Glutamatergic neuron (in vitro differentiated cells): ENCODE data around the gene EPRS1. TPM values are rescaled to one million over a fixed set of nuclear protein-coding genes. Genes with fewer than 3 reads are reported as not detected.
A peak's percentile ranks its signal among the peaks of the same experiment; 100 is the strongest.
"Not testable (repeated sequence)": the region's sequence is repeated elsewhere in the genome, so short reads cannot be mapped to it uniquely, and the experiment has no call there.

Source experiments
- DNase-seq: peaks from one replicate; pipeline ENCODE4 v3.0.0; 2022
- H3K27ac Mint-ChIP-seq: one replicate; pipeline ENCODE4 v1.8.0; 2020; ENCODE audit warnings: mild to moderate bottlenecking, mixed read lengths, inconsistent platforms; ENCODE audit not compliant: unreplicated experiment
- H3K27me3 Mint-ChIP-seq: one replicate; pipeline ENCODE4 v1.8.0; 2020; ENCODE audit warnings: mild to moderate bottlenecking, moderate library complexity, mixed read lengths, inconsistent platforms; ENCODE audit not compliant: unreplicated experiment
- H3K36me3 Mint-ChIP-seq: one replicate; pipeline ENCODE4 v1.8.0; 2020; ENCODE audit warnings: mild to moderate bottlenecking, mixed read lengths, inconsistent platforms; ENCODE audit not compliant: unreplicated experiment
- H3K4me1 Mint-ChIP-seq: one replicate; pipeline ENCODE4 v1.8.0; 2020; ENCODE audit warnings: mild to moderate bottlenecking, low read depth, mixed read lengths, inconsistent platforms; ENCODE audit not compliant: unreplicated experiment
- H3K4me3 Mint-ChIP-seq: one replicate; pipeline ENCODE4 v1.8.0; 2020; ENCODE audit warnings: mild to moderate bottlenecking, mixed read lengths, inconsistent platforms; ENCODE audit not compliant: unreplicated experiment
- H3K9me3 Mint-ChIP-seq: one replicate; pipeline ENCODE4 v1.8.0; 2020; ENCODE audit warnings: mild to moderate bottlenecking, moderate library complexity, mixed read lengths, inconsistent platforms; ENCODE audit not compliant: unreplicated experiment
- total RNA-seq: library from RNA; stranded (reverse); fragmentation: NEBNext Ultra II Directional; extraction: Animal tissue kit (Norgen Biotek cat#: 25700); gene quantifications from one replicate; pipeline ENCODE4 v1.2.1, GENCODE V29; 2021; ENCODE audit not compliant: unreplicated experiment
- TF ChIP-seq, protein P1 (sequence below): fragments of 200-600 bp; sonication (generic); IDR thresholded peaks from one replicate; pipeline ENCODE4 v1.5.0; 2021; ENCODE audit not compliant: partially characterized antibody, unreplicated experiment

EPRS1 gene
- total RNA-seq, 1 donor from 2014 or later = 135 TPM

DNA sequence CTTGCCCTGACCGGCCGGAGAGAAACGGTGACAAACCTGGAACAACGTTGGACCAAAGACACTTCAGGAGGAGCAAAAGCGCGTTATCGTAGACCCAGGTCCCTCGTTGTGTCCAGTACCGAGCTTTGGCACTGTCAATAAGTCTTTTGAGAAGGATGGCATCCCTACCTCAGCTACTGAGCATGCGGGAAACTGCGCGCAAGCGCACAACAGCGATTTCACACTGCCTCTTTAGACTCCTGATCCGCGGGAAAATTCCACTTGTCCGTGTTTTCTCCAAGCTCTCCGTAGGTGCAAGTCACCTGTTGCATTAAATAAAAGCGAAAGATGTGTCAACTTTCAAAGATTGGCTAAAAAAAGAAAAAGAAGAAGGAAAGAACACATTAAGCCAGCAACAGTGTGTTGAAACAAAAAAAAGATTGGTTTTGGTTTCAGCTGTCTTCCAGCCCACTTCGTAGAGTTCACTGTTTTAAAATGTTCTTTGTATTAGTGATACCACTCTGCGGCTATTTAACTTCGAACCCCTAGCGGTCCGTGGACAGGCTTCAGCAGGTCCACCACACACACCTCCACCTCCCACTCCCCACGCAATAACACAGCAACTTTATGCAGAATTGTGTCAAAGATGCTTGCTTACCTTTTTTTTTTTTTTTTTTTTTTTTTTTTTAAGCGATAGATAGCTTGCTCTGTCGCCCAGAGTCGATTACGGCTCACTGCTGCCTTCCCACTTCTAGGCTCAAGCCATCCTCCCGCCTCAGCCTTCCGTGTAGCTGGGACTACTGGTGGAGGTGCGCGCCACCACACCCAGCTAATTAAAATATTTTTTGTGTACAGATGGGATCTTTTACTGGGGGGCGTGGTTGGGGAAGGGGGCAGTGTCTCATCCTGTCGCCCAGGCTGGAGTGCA, 43.6 kb upstream of the EPRS1 start, which contains the start of gene BPNT1:
Gene BPNT1 (minus strand): TSS at position 139 of the 907 bp plus-strand sequence. CDS start 9,942 bp downstream, outside the sequence.
- TF ChIP-seq, protein P1, sequence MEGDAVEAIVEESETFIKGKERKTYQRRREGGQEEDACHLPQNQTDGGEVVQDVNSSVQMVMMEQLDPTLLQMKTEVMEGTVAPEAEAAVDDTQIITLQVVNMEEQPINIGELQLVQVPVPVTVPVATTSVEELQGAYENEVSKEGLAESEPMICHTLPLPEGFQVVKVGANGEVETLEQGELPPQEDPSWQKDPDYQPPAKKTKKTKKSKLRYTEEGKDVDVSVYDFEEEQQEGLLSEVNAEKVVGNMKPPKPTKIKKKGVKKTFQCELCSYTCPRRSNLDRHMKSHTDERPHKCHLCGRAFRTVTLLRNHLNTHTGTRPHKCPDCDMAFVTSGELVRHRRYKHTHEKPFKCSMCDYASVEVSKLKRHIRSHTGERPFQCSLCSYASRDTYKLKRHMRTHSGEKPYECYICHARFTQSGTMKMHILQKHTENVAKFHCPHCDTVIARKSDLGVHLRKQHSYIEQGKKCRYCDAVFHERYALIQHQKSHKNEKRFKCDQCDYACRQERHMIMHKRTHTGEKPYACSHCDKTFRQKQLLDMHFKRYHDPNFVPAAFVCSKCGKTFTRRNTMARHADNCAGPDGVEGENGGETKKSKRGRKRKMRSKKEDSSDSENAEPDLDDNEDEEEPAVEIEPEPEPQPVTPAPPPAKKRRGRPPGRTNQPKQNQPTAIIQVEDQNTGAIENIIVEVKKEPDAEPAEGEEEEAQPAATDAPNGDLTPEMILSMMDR = no peak
- peak; percentile 94 for DNase-seq
- Mint-ChIP-seq H3K4me1 (peaks cover 2% of the 10 kb centered on the region), H3K4me3 (peak within 1 kb of the TSS; percentile 98), H3K27me3 (peaks cover 4% of the 10 kb centered on the region), H3K9me3 (peaks cover 2% of the 10 kb centered on the region), H3K36me3 (no peaks in the 10 kb centered on the region), H3K27ac (peak within 1 kb of the TSS; percentile 57)

DNA sequence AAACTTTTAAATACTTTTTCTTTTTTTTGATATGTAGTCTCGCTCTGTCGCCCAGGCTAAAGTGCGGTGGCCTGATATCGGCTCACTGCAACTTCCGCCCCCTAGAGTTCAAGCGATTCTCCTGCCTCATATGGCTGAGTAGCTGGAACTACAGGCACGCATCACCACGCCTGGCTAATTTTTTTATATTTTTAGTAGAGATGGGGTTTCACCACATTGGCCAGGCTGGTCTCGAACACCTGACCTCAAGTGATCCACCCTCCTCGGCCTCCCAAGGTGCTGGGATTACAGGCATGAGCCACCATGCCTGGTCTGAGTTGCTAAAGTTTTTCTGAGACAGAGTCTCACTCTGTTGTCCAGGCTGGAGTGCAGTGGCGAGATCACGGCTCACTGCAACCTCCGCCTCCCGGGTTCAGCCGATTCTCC, 40.0 kb upstream of the EPRS1 start:
- not testable (repeated sequence) for H3K27ac Mint-ChIP-seq

DNA sequence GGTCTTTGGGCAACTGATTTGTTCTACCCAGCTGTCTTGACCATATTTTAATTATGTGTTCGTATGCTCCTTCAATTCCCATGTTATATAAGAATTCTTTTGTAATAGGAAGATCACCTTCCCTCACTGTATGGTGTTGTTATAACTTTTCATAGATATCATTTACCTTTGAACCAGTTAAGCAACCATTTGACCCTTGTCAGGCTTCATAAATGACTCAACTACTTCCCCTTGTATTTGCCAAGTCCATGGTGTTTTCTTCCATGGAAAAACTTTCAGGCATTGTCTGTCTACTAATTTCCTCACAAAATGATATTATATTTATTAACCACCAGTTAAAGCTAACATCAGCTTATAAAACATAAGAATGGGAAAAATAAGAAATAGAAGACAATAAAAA, 38.2 kb upstream of the EPRS1 start:
- no peak overlapping the region for H3K4me3 Mint-ChIP-seq
- TF ChIP-seq, protein P1 = no peak
- H3K4me1 Mint-ChIP-seq = peaks cover 2% of the 10 kb centered on the region
- H3K27me3 Mint-ChIP-seq = peaks cover under 1% of the 10 kb centered on the region
- H3K27ac Mint-ChIP-seq = no peak overlapping the region
- no peaks in the 10 kb centered on the region for H3K9me3 Mint-ChIP-seq
- no peaks in the 10 kb centered on the region for H3K36me3 Mint-ChIP-seq
- no peak for DNase-seq

More for the DNA sequence above, 40.0 kb upstream of the EPRS1 start:
- not testable (repeated sequence) for H3K4me1 Mint-ChIP-seq, H3K27me3 Mint-ChIP-seq, H3K36me3 Mint-ChIP-seq, H3K4me3 Mint-ChIP-seq, H3K9me3 Mint-ChIP-seq
- DNase-seq = peak; percentile 37
- TF ChIP-seq, protein P1 = peak; percentile 39

DNA sequence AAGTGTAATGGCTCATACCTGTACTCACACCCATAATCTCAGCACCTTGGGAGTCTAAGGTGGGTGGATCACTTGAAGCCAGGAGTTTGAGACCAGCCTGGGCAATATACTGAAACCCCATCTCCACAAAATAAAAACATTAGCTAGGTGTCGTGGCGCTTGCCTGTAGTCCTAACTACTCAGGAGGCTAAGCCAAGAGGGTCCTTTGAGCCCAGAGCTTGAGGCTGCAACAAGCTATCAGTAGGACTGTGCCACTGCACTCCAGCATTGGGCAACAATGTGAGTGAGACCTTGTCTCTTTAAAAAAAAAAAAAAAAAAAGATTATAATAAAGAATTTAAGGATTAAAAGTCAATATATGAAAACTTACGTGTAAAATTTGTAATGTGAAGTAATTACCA, 31.6 kb upstream of the EPRS1 start:
- no peak overlapping the region for H3K4me3 Mint-ChIP-seq
- H3K27me3 Mint-ChIP-seq = no peaks in the 10 kb centered on the region
- DNase-seq = no peak
- TF ChIP-seq, protein P1 = no peak
- H3K4me1 Mint-ChIP-seq = no peaks in the 10 kb centered on the region
- no peaks in the 10 kb centered on the region for H3K9me3 Mint-ChIP-seq
- H3K27ac Mint-ChIP-seq = no peak overlapping the region
- no peaks in the 10 kb centered on the region for H3K36me3 Mint-ChIP-seq
